GM12878 (cell line): ENCODE measurements around the gene CASR. TPM values are rescaled to one million over a fixed set of nuclear protein-coding genes. Genes with fewer than 3 reads are reported as not detected.
A peak's percentile ranks its signal among the peaks of the same experiment; 100 is the strongest.

Experiments used
- GABPA ChIP-seq: IDR thresholded peaks from 2 replicates; pipeline ENCODE4 v1.6.1; 2014; ENCODE audit warnings: antibody characterized with exemption, low read depth, mild to moderate bottlenecking, inconsistent platforms
- KAT2A ChIP-seq: conservative IDR thresholded peaks from 2 replicates; pipeline ENCODE4 v1.6.1; 2011; ENCODE audit warnings: low read depth, low read length; ENCODE audit not compliant: control insufficient read depth
- NFIC ChIP-seq: IDR thresholded peaks from 2 replicates; pipeline ENCODE4 v1.6.1; 2012; ENCODE audit warnings: low read depth, mild to moderate bottlenecking, inconsistent platforms, low read length, moderate library complexity
- NFYB ChIP-seq: IDR thresholded peaks from 2 replicates; pipeline ENCODE4 v1.6.1; 2011; ENCODE audit warnings: low read depth, mild to moderate bottlenecking, low read length, improper control_type of control experiment, moderate library complexity; ENCODE audit not compliant: insufficient read depth
- SIX5 ChIP-seq: IDR thresholded peaks from 2 replicates; pipeline ENCODE4 v1.6.1; 2011; ENCODE audit warnings: mild to moderate bottlenecking, low read depth, low read length, moderate library complexity; ENCODE audit not compliant: severe bottlenecking
- SMAD5 ChIP-seq: IDR thresholded peaks from 2 replicates; pipeline ENCODE4 v1.6.1; 2016; ENCODE audit warnings: antibody characterized with exemption, low read depth
- STAT3 ChIP-seq: IDR thresholded peaks from 2 replicates; pipeline ENCODE4 v1.6.1; 2011; ENCODE audit warnings: low read depth, low read length, improper control_type of control experiment
- TAF1 ChIP-seq: IDR thresholded peaks from 2 replicates; pipeline ENCODE4 v1.6.1; 2011; ENCODE audit warnings: mild to moderate bottlenecking, low read depth, low read length, borderline replicate concordance
- TCF7 ChIP-seq: IDR thresholded peaks from 2 replicates; pipeline ENCODE4 v1.6.1; 2014; ENCODE audit warnings: antibody characterized with exemption, borderline replicate concordance
- ZNF207 ChIP-seq: fragments of 450-650 bp; IDR thresholded peaks from 2 replicates; pipeline ENCODE4 v1.6.1; 2014; ENCODE audit warnings: antibody characterized with exemption, mild to moderate bottlenecking, borderline replicate concordance
- ZNF592 ChIP-seq: fragments of 450-650 bp; IDR thresholded peaks from 2 replicates; pipeline ENCODE4 v1.6.1; 2017; ENCODE audit warnings: mild to moderate bottlenecking, moderate library complexity
- ZNF622 ChIP-seq: fragments of 450-650 bp; IDR thresholded peaks from 2 replicates; pipeline ENCODE4 v1.6.1; 2017; ENCODE audit warnings: mild to moderate bottlenecking, inconsistent platforms
- polyA plus RNA-seq, 11 experiments: library from polyadenylated mRNA; depleted of rRNA in 4 of 11; unstranded in 6 of 11; stranded (reverse) in 5 of 11; fragments of >200 nt; fragmentation: Nextera tagmentation in 4 of 11; fragmentation: Illumina TruSeq in 1 of 11; extraction: Ambion mirVana in 4 of 11; extraction: Trizol in 1 of 11; gene quantifications; 1 replicate in 1 of 11; 2 replicates in 10 of 11; pipeline versions ENCODE4 v1.2.1 to v1.2.3, GENCODE V29; 2011 to 2016; ENCODE audit warnings: inconsistent platforms in 2 of 11, missing spikeins in 2 of 11, low read depth in 1 of 11
- total RNA-seq, 4 experiments: library from RNA; depleted of rRNA in 3 of 4; stranded (reverse); fragments of >200 nt in 3 of 4; fragmentation: Illumina TruSeq in 1 of 4; extraction: Trizol in 1 of 4; gene quantifications; 2 replicates each; pipeline versions ENCODE4 v1.2.1 to v1.2.3, GENCODE V29; 2013 to 2021
- TF ChIP-seq, protein P1 (sequence below): fragments of 450-650 bp; IDR thresholded peaks from 2 replicates; pipeline ENCODE4 v1.6.1; 2016; ENCODE audit warnings: mild to moderate bottlenecking
- TF ChIP-seq, protein P2 (sequence below): fragments of 450-650 bp; IDR thresholded peaks from 2 replicates; pipeline ENCODE4 v1.6.1; 2016; ENCODE audit warnings: mild to moderate bottlenecking
- TF ChIP-seq, protein P3 (sequence below): fragments of 450-650 bp; IDR thresholded peaks from 2 replicates; pipeline ENCODE4 v1.6.1; 2017; ENCODE audit warnings: low read depth, mild to moderate bottlenecking, moderate library complexity
- TF ChIP-seq, protein P4 (sequence below): fragments of 150-350 bp; IDR thresholded peaks from 2 replicates; pipeline ENCODE4 v1.6.1; 2014; ENCODE audit warnings: mild to moderate bottlenecking, low read depth, low read length

The CASR gene
- total and polyA plus RNA-seq, 10 of the 15 experiments (the other 5 are each of a cell fraction or from before 2014, with no cell fraction given) = 0.04 to 0.37 (median 0.11) TPM

DNA sequence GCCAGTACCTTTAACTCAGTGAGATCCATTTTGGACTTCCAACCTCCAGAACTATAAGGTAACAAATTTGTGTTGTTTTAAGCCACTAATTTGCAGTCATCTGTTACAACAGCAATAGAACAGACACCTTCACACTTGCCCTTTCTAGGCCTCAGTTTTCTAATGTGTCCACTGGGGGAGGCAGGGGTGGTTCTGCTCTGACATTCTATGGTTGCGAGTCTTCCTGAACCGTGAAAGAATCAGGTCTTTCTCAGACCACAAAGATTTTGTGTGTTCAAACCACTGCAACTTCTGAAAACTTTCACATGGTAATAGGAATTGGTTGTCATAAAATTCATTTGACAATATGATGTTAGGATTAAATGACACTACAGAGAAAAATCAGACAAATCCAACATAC lies 114.8 kb downstream of the CASR start (continued):
- no peak for TF ChIP-seq NFYB
- TF ChIP-seq ZNF207 = no peak
- TF ChIP-seq SMAD5 = no peak
- no peak for TF ChIP-seq STAT3
- TF ChIP-seq, protein P1, sequence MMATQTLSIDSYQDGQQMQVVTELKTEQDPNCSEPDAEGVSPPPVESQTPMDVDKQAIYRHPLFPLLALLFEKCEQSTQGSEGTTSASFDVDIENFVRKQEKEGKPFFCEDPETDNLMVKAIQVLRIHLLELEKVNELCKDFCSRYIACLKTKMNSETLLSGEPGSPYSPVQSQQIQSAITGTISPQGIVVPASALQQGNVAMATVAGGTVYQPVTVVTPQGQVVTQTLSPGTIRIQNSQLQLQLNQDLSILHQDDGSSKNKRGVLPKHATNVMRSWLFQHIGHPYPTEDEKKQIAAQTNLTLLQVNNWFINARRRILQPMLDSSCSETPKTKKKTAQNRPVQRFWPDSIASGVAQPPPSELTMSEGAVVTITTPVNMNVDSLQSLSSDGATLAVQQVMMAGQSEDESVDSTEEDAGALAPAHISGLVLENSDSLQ = no peak
- no peak for TF ChIP-seq GABPA
- TF ChIP-seq TCF7 = no peak
- peak; percentile 79 for TF ChIP-seq NFIC
- TF ChIP-seq, protein P2, sequence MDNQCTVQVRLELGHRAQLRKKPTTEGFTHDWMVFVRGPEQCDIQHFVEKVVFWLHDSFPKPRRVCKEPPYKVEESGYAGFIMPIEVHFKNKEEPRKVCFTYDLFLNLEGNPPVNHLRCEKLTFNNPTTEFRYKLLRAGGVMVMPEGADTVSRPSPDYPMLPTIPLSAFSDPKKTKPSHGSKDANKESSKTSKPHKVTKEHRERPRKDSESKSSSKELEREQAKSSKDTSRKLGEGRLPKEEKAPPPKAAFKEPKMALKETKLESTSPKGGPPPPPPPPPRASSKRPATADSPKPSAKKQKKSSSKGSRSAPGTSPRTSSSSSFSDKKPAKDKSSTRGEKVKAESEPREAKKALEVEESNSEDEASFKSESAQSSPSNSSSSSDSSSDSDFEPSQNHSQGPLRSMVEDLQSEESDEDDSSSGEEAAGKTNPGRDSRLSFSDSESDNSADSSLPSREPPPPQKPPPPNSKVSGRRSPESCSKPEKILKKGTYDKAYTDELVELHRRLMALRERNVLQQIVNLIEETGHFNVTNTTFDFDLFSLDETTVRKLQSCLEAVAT = no peak
- TF ChIP-seq, protein P3, sequence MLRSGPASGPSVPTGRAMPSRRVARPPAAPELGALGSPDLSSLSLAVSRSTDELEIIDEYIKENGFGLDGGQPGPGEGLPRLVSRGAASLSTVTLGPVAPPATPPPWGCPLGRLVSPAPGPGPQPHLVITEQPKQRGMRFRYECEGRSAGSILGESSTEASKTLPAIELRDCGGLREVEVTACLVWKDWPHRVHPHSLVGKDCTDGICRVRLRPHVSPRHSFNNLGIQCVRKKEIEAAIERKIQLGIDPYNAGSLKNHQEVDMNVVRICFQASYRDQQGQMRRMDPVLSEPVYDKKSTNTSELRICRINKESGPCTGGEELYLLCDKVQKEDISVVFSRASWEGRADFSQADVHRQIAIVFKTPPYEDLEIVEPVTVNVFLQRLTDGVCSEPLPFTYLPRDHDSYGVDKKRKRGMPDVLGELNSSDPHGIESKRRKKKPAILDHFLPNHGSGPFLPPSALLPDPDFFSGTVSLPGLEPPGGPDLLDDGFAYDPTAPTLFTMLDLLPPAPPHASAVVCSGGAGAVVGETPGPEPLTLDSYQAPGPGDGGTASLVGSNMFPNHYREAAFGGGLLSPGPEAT = peak; percentile 63; the same call in 1 of the 2 replicates
- TF ChIP-seq ZNF622 = no peak
- no peak for TF ChIP-seq TAF1
- TF ChIP-seq KAT2A = no peak
- no peak for TF ChIP-seq SIX5
- TF ChIP-seq ZNF592 = peak; percentile 86; the same call in 1 of the 2 replicates
- TF ChIP-seq, protein P4, sequence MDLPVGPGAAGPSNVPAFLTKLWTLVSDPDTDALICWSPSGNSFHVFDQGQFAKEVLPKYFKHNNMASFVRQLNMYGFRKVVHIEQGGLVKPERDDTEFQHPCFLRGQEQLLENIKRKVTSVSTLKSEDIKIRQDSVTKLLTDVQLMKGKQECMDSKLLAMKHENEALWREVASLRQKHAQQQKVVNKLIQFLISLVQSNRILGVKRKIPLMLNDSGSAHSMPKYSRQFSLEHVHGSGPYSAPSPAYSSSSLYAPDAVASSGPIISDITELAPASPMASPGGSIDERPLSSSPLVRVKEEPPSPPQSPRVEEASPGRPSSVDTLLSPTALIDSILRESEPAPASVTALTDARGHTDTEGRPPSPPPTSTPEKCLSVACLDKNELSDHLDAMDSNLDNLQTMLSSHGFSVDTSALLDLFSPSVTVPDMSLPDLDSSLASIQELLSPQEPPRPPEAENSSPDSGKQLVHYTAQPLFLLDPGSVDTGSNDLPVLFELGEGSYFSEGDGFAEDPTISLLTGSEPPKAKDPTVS = no peak
